Hepatocyte (in vitro differentiated cells): Measurements from ENCODE around the gene CNIH2. TPM values are rescaled to one million over a fixed set of nuclear protein-coding genes. Genes with fewer than 3 reads are reported as not detected.

ENCODE experiments used
- DNase-seq: peaks from one replicate; pipeline ENCODE4 v3.0.0-alpha.2; 2016; ENCODE audit warnings: low spot score
- H2AFZ ChIP-seq: fragments of 200-600 bp; sonication (generic); 2 replicates; pipeline ENCODE4 v1.6.0; 2016; ENCODE audit warnings: antibody characterized with exemption, mild to moderate bottlenecking
- H3K27ac ChIP-seq: fragments of 200-600 bp; sonication (generic); 2 replicates; pipeline ENCODE4 v1.5.1; 2016; ENCODE audit warnings: mild to moderate bottlenecking
- H3K27me3 ChIP-seq: fragments of 200-600 bp; sonication (generic); 2 replicates; pipeline ENCODE4 v1.6.1; 2016
- H3K36me3 ChIP-seq: fragments of 200-600 bp; sonication (generic); replicated peaks from 2 replicates; pipeline ENCODE4 v1.5.1; 2016; ENCODE audit warnings: low read depth; ENCODE audit not compliant: insufficient read depth
- H3K4me1 ChIP-seq: fragments of 200-600 bp; sonication (generic); 2 replicates; pipeline ENCODE4 v1.5.1; 2016; ENCODE audit warnings: mild to moderate bottlenecking, moderate library complexity; ENCODE audit not compliant: insufficient read depth
- H3K4me2 ChIP-seq: fragments of 200-600 bp; sonication (generic); 2 replicates; pipeline ENCODE4 v1.6.0; 2016
- H3K4me3 ChIP-seq: fragments of 200-600 bp; sonication (generic); 2 replicates; pipeline ENCODE4 v1.5.1; 2016; ENCODE audit warnings: mild to moderate bottlenecking
- H3K79me2 ChIP-seq: fragments of 200-600 bp; sonication (generic); 2 replicates; pipeline ENCODE4 v1.6.0; 2017; ENCODE audit warnings: mild to moderate bottlenecking
- H3K9me2 ChIP-seq: fragments of 200-600 bp; sonication (generic); replicated peaks from 2 replicates; pipeline ENCODE4 v1.6.0; 2017; ENCODE audit warnings: mild to moderate bottlenecking; ENCODE audit not compliant: insufficient read depth
- H3K9me3 ChIP-seq: fragments of 200-600 bp; sonication (generic); 2 replicates; pipeline ENCODE4 v1.5.1; 2016; ENCODE audit warnings: low read depth, mild to moderate bottlenecking
- H4K20me1 ChIP-seq: fragments of 200-600 bp; sonication (generic); 2 replicates; pipeline ENCODE4 v1.6.0; 2016; ENCODE audit warnings: mild to moderate bottlenecking; ENCODE audit not compliant: insufficient read depth, poor library complexity, severe bottlenecking
- CTCF ChIP-seq: fragments of 200-600 bp; sonication (generic); IDR thresholded peaks from 2 replicates; pipeline ENCODE4 v1.5.1; 2016; ENCODE audit warnings: antibody characterized with exemption, mild to moderate bottlenecking; ENCODE audit not compliant: poor library complexity
- EZH2 ChIP-seq: fragments of 200-600 bp; sonication (generic); IDR thresholded peaks from 2 replicates; pipeline ENCODE4 v1.6.1; 2016; ENCODE audit warnings: antibody characterized with exemption, mild to moderate bottlenecking, borderline replicate concordance
- EZH2phosphoT487 ChIP-seq: fragments of 200-600 bp; sonication (generic); IDR thresholded peaks from one replicate; pipeline ENCODE4 v1.6.1; 2018; ENCODE audit warnings: antibody characterized with exemption, mild to moderate bottlenecking, low read depth, moderate library complexity; ENCODE audit not compliant: unreplicated experiment, severe bottlenecking
- WGBS: methylation state at CpG from one replicate; pipeline ENCODE4 v1.1.6; 2016; ENCODE audit warnings: low lambda C conversion rate; ENCODE audit errors: missing lambda C conversion rate; 5-methylcytosine and 5-hydroxymethylcytosine counted together
- polyA plus RNA-seq: library from polyadenylated mRNA; unstranded; fragments of >200 nt; fragmentation: Nextera tagmentation; extraction: Ambion mirVana; gene quantifications from 2 replicates; pipeline ENCODE4 v1.2.1, GENCODE V29; 2016
- total RNA-seq: library from RNA; depleted of rRNA; stranded (reverse); fragments of >200 nt; gene quantifications from 2 replicates; pipeline ENCODE4 v1.2.3, GENCODE V29; 2014

Gene CNIH2
- total and polyA plus RNA-seq, 2 experiments from 2014 or later, result 1.7 to 6.2 TPM

GRCh38 chr11:66333220-66333877, 55.4 kb downstream of the CNIH2 start:
- WGBS, result 96% methylated on average over 19 of the region's 19 CpGs
- H3K9me3 ChIP-seq, result no peaks in the 10 kb centered on the region
- no peak for DNase-seq
- H3K9me2 ChIP-seq, result no peaks in the 10 kb centered on the region
- H3K4me1 ChIP-seq, result peaks cover 26% of the 10 kb centered on the region
- H3K27me3 ChIP-seq, result no peaks in the 10 kb centered on the region
- TF ChIP-seq EZH2, result no peak
- TF ChIP-seq CTCF, result no peak
- TF ChIP-seq EZH2phosphoT487, result no peak
- no peak overlapping the region for H3K27ac ChIP-seq
- no peaks in the 10 kb centered on the region for H4K20me1 ChIP-seq
- H3K79me2 ChIP-seq, result peaks cover 7% of the 10 kb centered on the region
- H3K4me2 ChIP-seq, result no peak overlapping the region
- H2AFZ ChIP-seq, result no peak overlapping the region
- no peak overlapping the region for H3K4me3 ChIP-seq
- H3K36me3 ChIP-seq, result no peaks in the 10 kb centered on the region

Other genes starting within 250 kb of the CNIH2 start
- gene GAL3ST3, start 229.0 kb upstream of the CNIH2 start, total RNA-seq, result 0.68 and 0.80 TPM in 2 replicates
- gene GAL3ST3, start 229.0 kb upstream of the CNIH2 start, polyA plus RNA-seq, result 1.1 and 2.6 TPM in 2 replicates
- gene SF3B2, start 225.8 kb upstream of the CNIH2 start, total RNA-seq, result 109 and 120 TPM in 2 replicates
- 155 and 170 TPM in 2 replicates for gene SF3B2, start 225.8 kb upstream of the CNIH2 start, polyA plus RNA-seq
- 23.5 and 28.2 TPM in 2 replicates for gene PACS1, start 207.9 kb upstream of the CNIH2 start, total RNA-seq
- 70.1 and 71.5 TPM in 2 replicates for gene PACS1, start 207.9 kb upstream of the CNIH2 start, polyA plus RNA-seq
- gene KLC2, start 20.5 kb upstream of the CNIH2 start, total RNA-seq, result 13.4 and 19.2 TPM in 2 replicates
- gene KLC2, start 20.5 kb upstream of the CNIH2 start, polyA plus RNA-seq, result 28.8 and 35.3 TPM in 2 replicates
- gene RAB1B, start 9.5 kb upstream of the CNIH2 start, total RNA-seq, result 87.9 and 88.4 TPM in 2 replicates
- 17.5 and 19.9 TPM in 2 replicates for gene RAB1B, start 9.5 kb upstream of the CNIH2 start, polyA plus RNA-seq
- 111 and 132 TPM in 2 replicates for gene YIF1A, start 11.0 kb downstream of the CNIH2 start, total RNA-seq
- 265 and 267 TPM in 2 replicates for gene YIF1A, start 11.0 kb downstream of the CNIH2 start, polyA plus RNA-seq
- gene TMEM151A, start 13.7 kb downstream of the CNIH2 start, total RNA-seq, result 20.6 and 21.4 TPM in 2 replicates
- 36.4 and 48.6 TPM in 2 replicates for gene TMEM151A, start 13.7 kb downstream of the CNIH2 start, polyA plus RNA-seq
- gene CD248, start 38.9 kb downstream of the CNIH2 start, total RNA-seq, result 19.9 and 24.6 TPM in 2 replicates
- gene CD248, start 38.9 kb downstream of the CNIH2 start, polyA plus RNA-seq, result 210 and 250 TPM in 2 replicates
- 4.3 and 6.2 TPM in 2 replicates for gene RIN1, start 58.3 kb downstream of the CNIH2 start, total RNA-seq
- gene RIN1, start 58.3 kb downstream of the CNIH2 start, polyA plus RNA-seq, result 9.5 and 12.8 TPM in 2 replicates
- gene BRMS1, start 66.9 kb downstream of the CNIH2 start, total RNA-seq, result 34.5 and 39.7 TPM in 2 replicates
- 48.6 and 54.0 TPM in 2 replicates for gene BRMS1, start 66.9 kb downstream of the CNIH2 start, polyA plus RNA-seq
- 41.5 and 41.9 TPM in 2 replicates for gene B4GAT1, start 69.5 kb downstream of the CNIH2 start, total RNA-seq
- 37.4 and 40.8 TPM in 2 replicates for gene B4GAT1, start 69.5 kb downstream of the CNIH2 start, polyA plus RNA-seq
- 7.4 and 11.3 TPM in 2 replicates for gene SLC29A2, start 93.6 kb downstream of the CNIH2 start, total RNA-seq
- gene SLC29A2, start 93.6 kb downstream of the CNIH2 start, polyA plus RNA-seq, result 20.2 and 27.1 TPM in 2 replicates
- 0.60 TPM in 1 of 2 replicates, not detected in the other for gene NPAS4, start 142.9 kb downstream of the CNIH2 start, total RNA-seq
- 0.31 TPM in 1 of 2 replicates, not detected in the other for gene NPAS4, start 142.9 kb downstream of the CNIH2 start, polyA plus RNA-seq
- gene MRPL11, start 160.7 kb downstream of the CNIH2 start, total RNA-seq, result 45.6 and 60.6 TPM in 2 replicates
- 57.1 and 59.8 TPM in 2 replicates for gene MRPL11, start 160.7 kb downstream of the CNIH2 start, polyA plus RNA-seq
- 5.5 and 6.7 TPM in 2 replicates for gene PELI3, start 188.7 kb downstream of the CNIH2 start, total RNA-seq
- gene PELI3, start 188.7 kb downstream of the CNIH2 start, polyA plus RNA-seq, result 5.5 and 10.9 TPM in 2 replicates
- 46.0 and 56.0 TPM in 2 replicates for gene DPP3, start 202.3 kb downstream of the CNIH2 start, total RNA-seq
- gene DPP3, start 202.3 kb downstream of the CNIH2 start, polyA plus RNA-seq, result 54.8 and 57.3 TPM in 2 replicates
- gene BBS1, start 232.5 kb downstream of the CNIH2 start, total RNA-seq, result 25.1 and 33.4 TPM in 2 replicates
- gene BBS1, start 232.5 kb downstream of the CNIH2 start, polyA plus RNA-seq, result 27.7 and 33.9 TPM in 2 replicates